Activated CD8-positive, alpha-beta T cell treated with anti-CD3 and anti-CD28 coated beads for 36 hours (primary cell): ENCODE measurements around the gene NCOA5. TPM values are rescaled to one million over a fixed set of nuclear protein-coding genes. Genes with fewer than 3 reads are reported as not detected.

ENCODE experiments used
- ATAC-seq: fragments of 200-7000 bp; cut with Tn5 transposase; one replicate; pipeline ENCODE4 v1.10.0; 2021; ENCODE audit warnings: mild to moderate bottlenecking, moderate library complexity
- CTCF ChIA-PET: fragments of 350-600 bp; sonication (Branson Sonifier 250); formaldehyde crosslinking; loops from one replicate; lab custom pipeline; 2021; ENCODE audit warnings: antibody characterized with exemption; lab: Charles Lee
- POLR2A ChIA-PET: fragments of 350-600 bp; sonication (Branson Sonifier 250); formaldehyde crosslinking; loops from one replicate; lab custom pipeline; 2021; ENCODE audit warnings: antibody characterized with exemption; lab: Charles Lee
- DNase-seq: peaks from one replicate; pipeline ENCODE4 v3.0.0-alpha.2; 2020
- H3K27ac Mint-ChIP-seq: one replicate; pipeline ENCODE4 v1.8.0; 2021; ENCODE audit warnings: mild to moderate bottlenecking, mixed read lengths
- H3K27me3 Mint-ChIP-seq: one replicate; pipeline ENCODE4 v1.8.0; 2021; ENCODE audit warnings: mixed read lengths
- H3K36me3 Mint-ChIP-seq: one replicate; pipeline ENCODE4 v1.8.0; 2021; ENCODE audit warnings: low read depth, mixed read lengths
- H3K4me1 Mint-ChIP-seq: one replicate; pipeline ENCODE4 v1.8.0; 2021; ENCODE audit warnings: low read depth, mixed read lengths
- H3K4me3 Mint-ChIP-seq: one replicate; pipeline ENCODE4 v1.8.0; 2021; ENCODE audit warnings: mild to moderate bottlenecking, moderate library complexity, mixed read lengths
- H3K9me3 Mint-ChIP-seq: one replicate; pipeline ENCODE4 v1.8.0; 2021; ENCODE audit warnings: mixed read lengths
- intact Hi-C: fragments of 100-400 bp; cut with micrococcal nuclease; formaldehyde crosslinking; loops from one replicate; pipeline ENCODE4 v1.10.0; 2022
- total RNA-seq, 2 experiments: library from RNA; stranded (reverse); gene quantifications; one replicate each; pipeline ENCODE4 v1.2.3, GENCODE V29; 2021
- TF ChIP-seq, protein P1 (sequence below): fragments of 200-600 bp; IDR thresholded peaks from one replicate; pipeline ENCODE4 v1.8.0; 2022; ENCODE audit warnings: antibody characterized with exemption, mild to moderate bottlenecking

Gene NCOA5
- total RNA-seq, 2 experiments from 2014 or later, result 13.1 to 16.8 TPM

DNA sequence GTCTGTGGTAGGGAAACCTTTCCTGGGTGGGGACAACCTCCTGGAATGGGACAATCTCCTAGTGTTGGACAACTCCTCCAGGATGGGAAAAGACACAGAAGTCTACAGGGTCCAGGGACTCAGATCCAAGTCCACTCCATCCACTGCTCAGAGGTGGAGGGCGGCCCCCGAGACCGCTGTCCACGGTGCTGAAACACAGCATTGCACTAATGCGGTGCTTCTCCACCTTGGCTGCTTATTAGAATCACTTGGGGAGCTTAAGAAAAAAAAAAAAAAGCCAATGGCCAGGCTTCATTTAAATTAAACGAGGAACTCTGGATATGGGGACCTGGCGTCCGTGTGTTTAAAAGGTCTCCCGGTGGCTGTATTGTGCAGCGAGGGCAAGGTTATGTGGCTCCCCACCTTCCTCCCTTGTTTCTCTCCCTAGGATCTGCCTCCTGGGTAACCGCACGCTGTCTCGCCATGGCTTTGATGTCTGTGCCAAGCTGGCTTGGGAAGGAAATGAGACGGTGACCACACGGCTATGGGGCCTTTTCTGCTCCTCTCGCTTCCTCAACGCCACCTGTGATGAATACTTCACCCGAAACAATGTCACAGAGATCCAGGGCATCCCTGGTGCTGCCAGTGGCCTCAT lies 48.7 kb downstream of the NCOA5 start:
- DNase-seq (peak; percentile 66), ATAC-seq (peak; percentile 74)
- Mint-ChIP-seq H3K36me3 (no peaks in the 10 kb centered on the region), H3K27ac (no peak overlapping the region), H3K4me3 (no peak overlapping the region), H3K27me3 (peaks cover 22% of the 10 kb centered on the region), H3K9me3 (no peaks in the 10 kb centered on the region), H3K4me1 (no peaks in the 10 kb centered on the region)
- CTCF ChIA-PET, result interaction anchor here (1.0 to 1.7 kb wide), 2 partner anchors 17 to 27 kb away, joined by 3 to 4 read pairs; no protein-coding TSS in a partner anchor
- TF ChIP-seq, protein P1, sequence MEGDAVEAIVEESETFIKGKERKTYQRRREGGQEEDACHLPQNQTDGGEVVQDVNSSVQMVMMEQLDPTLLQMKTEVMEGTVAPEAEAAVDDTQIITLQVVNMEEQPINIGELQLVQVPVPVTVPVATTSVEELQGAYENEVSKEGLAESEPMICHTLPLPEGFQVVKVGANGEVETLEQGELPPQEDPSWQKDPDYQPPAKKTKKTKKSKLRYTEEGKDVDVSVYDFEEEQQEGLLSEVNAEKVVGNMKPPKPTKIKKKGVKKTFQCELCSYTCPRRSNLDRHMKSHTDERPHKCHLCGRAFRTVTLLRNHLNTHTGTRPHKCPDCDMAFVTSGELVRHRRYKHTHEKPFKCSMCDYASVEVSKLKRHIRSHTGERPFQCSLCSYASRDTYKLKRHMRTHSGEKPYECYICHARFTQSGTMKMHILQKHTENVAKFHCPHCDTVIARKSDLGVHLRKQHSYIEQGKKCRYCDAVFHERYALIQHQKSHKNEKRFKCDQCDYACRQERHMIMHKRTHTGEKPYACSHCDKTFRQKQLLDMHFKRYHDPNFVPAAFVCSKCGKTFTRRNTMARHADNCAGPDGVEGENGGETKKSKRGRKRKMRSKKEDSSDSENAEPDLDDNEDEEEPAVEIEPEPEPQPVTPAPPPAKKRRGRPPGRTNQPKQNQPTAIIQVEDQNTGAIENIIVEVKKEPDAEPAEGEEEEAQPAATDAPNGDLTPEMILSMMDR, result no peak
- intact Hi-C loops, result no loop called here
- POLR2A ChIA-PET, result no interaction called here

DNA sequence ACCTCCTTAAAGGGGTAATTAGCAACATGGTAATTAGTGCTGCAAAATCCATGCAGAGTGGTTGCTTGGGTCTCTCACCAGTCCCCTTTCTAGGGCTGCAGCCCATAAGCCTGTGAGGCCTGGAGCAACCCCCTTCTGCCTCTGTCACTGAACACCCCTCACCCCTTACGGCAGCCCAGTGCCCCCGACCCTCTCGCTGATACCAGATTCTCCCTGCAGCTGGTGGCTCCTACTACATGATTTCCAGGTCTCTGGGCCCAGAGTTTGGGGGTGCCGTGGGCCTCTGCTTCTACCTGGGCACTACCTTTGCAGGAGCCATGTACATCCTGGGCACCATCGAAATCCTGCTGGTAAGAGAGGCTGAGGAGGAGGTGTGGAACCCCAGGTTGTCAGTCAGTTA lies 52.7 kb downstream of the NCOA5 start:
- ChIA-PET POLR2A (no interaction called here), CTCF (interaction anchor here (1.2 kb wide), 1 partner anchor 14 kb away, joined by 4 read pairs; no protein-coding TSS in a partner anchor)
- TF ChIP-seq, protein P1, result no peak
- intact Hi-C loops, result no loop called here
- no peak overlapping the region for H3K27ac Mint-ChIP-seq
- no peak overlapping the region for H3K4me3 Mint-ChIP-seq
- H3K36me3 Mint-ChIP-seq, result no peaks in the 10 kb centered on the region
- H3K9me3 Mint-ChIP-seq, result no peaks in the 10 kb centered on the region
- DNase-seq, result no peak
- no peaks in the 10 kb centered on the region for H3K4me1 Mint-ChIP-seq
- ATAC-seq, result no peak
- peaks cover 40% of the 10 kb centered on the region for H3K27me3 Mint-ChIP-seq

DNA sequence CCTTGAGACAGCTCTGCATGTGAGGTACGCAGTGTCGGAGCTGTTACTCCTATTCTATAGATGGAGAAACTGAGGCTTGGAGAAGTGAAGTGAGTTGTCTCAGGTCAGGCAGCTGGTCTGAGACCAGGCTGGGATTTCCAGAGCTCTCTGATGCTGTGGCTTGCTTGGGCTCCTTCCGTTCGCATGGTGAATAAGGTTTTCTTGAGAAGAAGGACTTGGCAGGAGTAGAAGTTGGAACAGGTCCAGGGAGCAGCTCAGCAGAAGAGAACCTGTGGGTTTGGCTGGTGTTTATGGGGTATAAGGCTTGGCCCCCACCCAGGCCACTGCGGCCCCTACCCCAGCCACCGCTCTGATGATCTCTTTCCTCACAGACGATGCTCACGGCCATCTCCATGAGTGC lies 53.4 kb downstream of the NCOA5 start:
- intact Hi-C loops, result no loop called here
- Mint-ChIP-seq H3K27me3 (peaks cover 33% of the 10 kb centered on the region), H3K4me3 (no peak overlapping the region), H3K9me3 (no peaks in the 10 kb centered on the region), H3K36me3 (no peaks in the 10 kb centered on the region), H3K4me1 (no peaks in the 10 kb centered on the region), H3K27ac (no peak overlapping the region)
- ChIA-PET CTCF (interaction anchor here (1.4 kb wide), 1 partner anchor 9 kb away, joined by 4 read pairs; no protein-coding TSS in a partner anchor), POLR2A (interaction anchor here (1.7 kb wide), 1 partner anchor 24 kb away, joined by 5 read pairs; no protein-coding TSS in a partner anchor)
- TF ChIP-seq, protein P1, result no peak
- DNase-seq, result no peak
- no peak for ATAC-seq

DNA sequence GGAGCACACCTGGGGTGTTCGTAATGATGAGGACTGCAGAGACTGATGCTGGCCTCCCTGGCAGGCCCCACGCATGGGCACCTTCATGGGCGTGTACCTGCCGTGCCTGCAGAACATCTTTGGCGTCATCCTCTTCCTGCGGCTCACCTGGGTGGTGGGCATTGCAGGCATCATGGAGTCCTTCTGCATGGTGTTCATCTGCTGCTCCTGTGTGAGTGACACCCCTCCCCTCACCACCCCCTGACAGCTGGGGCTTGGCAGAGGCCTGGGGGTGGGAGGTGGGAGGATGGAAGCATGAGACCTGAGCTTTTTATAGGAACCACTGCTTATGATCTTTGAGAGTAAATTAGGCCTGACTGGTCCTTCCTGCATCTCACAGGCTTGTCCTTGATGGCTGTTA lies 54.0 kb downstream of the NCOA5 start:
- TF ChIP-seq, protein P1, result no peak
- Mint-ChIP-seq H3K4me1 (no peaks in the 10 kb centered on the region), H3K4me3 (no peak overlapping the region), H3K27me3 (peaks cover 35% of the 10 kb centered on the region), H3K9me3 (no peaks in the 10 kb centered on the region), H3K36me3 (no peaks in the 10 kb centered on the region), H3K27ac (no peak overlapping the region)
- DNase-seq (no peak), ATAC-seq (no peak)
- ChIA-PET CTCF (interaction anchor here (1.4 kb wide), 1 partner anchor 8 kb away, joined by 4 read pairs; no protein-coding TSS in a partner anchor), POLR2A (interaction anchor here (1.7 kb wide), 1 partner anchor 25 kb away, joined by 5 read pairs; no protein-coding TSS in a partner anchor)
- intact Hi-C loops, result no loop called here

DNA sequence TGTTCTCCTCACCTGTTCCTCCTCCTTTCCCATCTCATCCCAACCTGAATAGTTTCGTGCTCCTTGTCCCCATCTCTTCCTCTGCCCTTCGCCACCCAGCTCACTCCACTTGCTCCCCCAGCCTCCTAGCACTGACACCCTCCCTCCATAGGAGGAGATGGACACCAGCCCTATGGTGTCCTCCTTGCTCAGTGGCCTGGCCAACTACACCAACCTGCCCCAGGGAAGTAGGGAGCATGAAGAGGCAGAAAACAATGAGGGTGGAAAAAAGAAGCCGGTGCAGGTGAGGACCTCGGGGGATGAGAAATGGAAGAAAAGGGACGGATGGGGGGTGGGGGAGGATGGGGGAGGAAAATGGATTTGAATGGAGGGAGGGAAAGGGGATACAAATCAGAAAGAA lies 54.5 kb downstream of the NCOA5 start:
- CTCF ChIA-PET, result interaction anchor here (1.4 kb wide), 1 partner anchor 8 kb away, joined by 4 read pairs; no protein-coding TSS in a partner anchor
- POLR2A ChIA-PET, result interaction anchor here (1.7 kb wide), 1 partner anchor 25 kb away, joined by 5 read pairs; no protein-coding TSS in a partner anchor
- DNase-seq (no peak), ATAC-seq (no peak)
- Mint-ChIP-seq H3K36me3 (no peaks in the 10 kb centered on the region), H3K4me3 (no peak overlapping the region), H3K9me3 (no peaks in the 10 kb centered on the region), H3K27me3 (peaks cover 35% of the 10 kb centered on the region), H3K27ac (no peak overlapping the region), H3K4me1 (no peaks in the 10 kb centered on the region)
- intact Hi-C loops, result no loop called here
- TF ChIP-seq, protein P1, result no peak
